ENCODE results near the gene NBEAL1. TPM values are rescaled to one million over a fixed set of nuclear protein-coding genes. Genes with fewer than 3 reads are reported as not detected.

The NBEAL1 gene
- total and polyA plus RNA-seq, 2 of the 8 experiments (the other 6 are each of a cell fraction or from before 2014, with no cell fraction given), result 2.3 to 10.7 TPM

- Histone ChIP-seq H3K56ac (replicated peaks; ENCODE audit: insufficient read length, low read depth, low read length) (no peak overlapping the region), H3K79me2 (ENCODE audit: control insufficient read depth in 1 of 2, insufficient read depth in 2 of 2, low read length in 2 of 2) (no peaks in the 10 kb centered on the region), H2BK5ac (ENCODE audit: low read depth, low read length) (no peak overlapping the region), H2BK20ac (ENCODE audit: low read length) (no peak overlapping the region), H3K27ac (ENCODE audit: low read depth, low read length) (no peak overlapping the region), H2AFZ (ENCODE audit: low read length) (no peak overlapping the region), H3K27me3 (replicated peaks in 1 of 4; ENCODE audit: control insufficient read depth in 3 of 4, extremely low read depth in 1 of 4, insufficient read depth in 3 of 4, low read length in 3 of 4) (no peaks in the 10 kb centered on the region), H4K8ac (ENCODE audit: extremely low read depth, insufficient read depth, low read length) (no peak overlapping the region), H3K9me3 (ENCODE audit: insufficient read depth in 2 of 2, low read depth in 1 of 2, low read length in 1 of 2) (no peaks in the 10 kb centered on the region), H3K4me1 (replicated peaks in 1 of 4; ENCODE audit: control insufficient read depth in 3 of 4, insufficient read depth in 4 of 4, low read length in 3 of 4) (no peaks in the 10 kb centered on the region), H2BK12ac (ENCODE audit: low read depth, low read length) (no peak overlapping the region), H3K18ac (ENCODE audit: extremely low read depth, low read length) (no peak overlapping the region), H3K23ac (ENCODE audit: insufficient read length) (no peak overlapping the region), H3K23me2 (ENCODE audit: low read depth, low read length) (no peaks in the 10 kb centered on the region), H2AK5ac (ENCODE audit: low read depth, low read length) (no peak overlapping the region), H3K4me3 (ENCODE audit: extremely low read depth in 1 of 4, insufficient read depth in 2 of 4, low read depth in 3 of 4, low read length in 4 of 4) (no peak overlapping the region), H4K91ac (replicated peaks; ENCODE audit: insufficient read length, low read length) (no peak overlapping the region), H3K36me3 (ENCODE audit: control insufficient read depth in 2 of 4, insufficient read depth in 4 of 4, low read length in 3 of 4) (no peaks in the 10 kb centered on the region), H3K79me1 (ENCODE audit: low read depth, low read length) (no peaks in the 10 kb centered on the region), H3K4ac (replicated peaks; ENCODE audit: insufficient read length, low read depth, low read length) (no peak overlapping the region), H3K14ac (ENCODE audit: insufficient read length) (no peak overlapping the region), H4K5ac (ENCODE audit: insufficient read length, low read depth, low read length) (no peak overlapping the region), H4K20me1 (replicated peaks in 1 of 2; ENCODE audit: control insufficient read depth in 1 of 2, insufficient read depth in 2 of 2, low read length in 2 of 2) (no peaks in the 10 kb centered on the region), H3K4me2 (ENCODE audit: insufficient read depth in 1 of 2, low read depth in 2 of 2, low read length in 2 of 2) (no peak overlapping the region), H2BK120ac (replicated peaks; ENCODE audit: low read depth, low read length) (no peak overlapping the region), H3K9ac (replicated peaks in 1 of 4; ENCODE audit: extremely low read depth in 1 of 4, low read depth in 3 of 4, low read length in 3 of 4) (no peak overlapping the region), H2BK15ac (ENCODE audit: low read length) (no peak overlapping the region)
- ChIA-PET CTCF (ENCODE audit: partially characterized antibody) (no interaction called here), POLR2A (ENCODE audit: partially characterized antibody) (no interaction called here)
- FAIRE-seq, result no peak
- TF ChIP-seq CHD7 (IDR thresholded peaks at IDR 0.05; ENCODE audit: insufficient replicate concordance, low read length), result no peak
- TF ChIP-seq SRF (IDR thresholded peaks at IDR 0.05; ENCODE audit: low read depth, low read length), result no peak
- no peak for DNase-seq (ENCODE audit: low read depth in 1 of 2, low spot score in 2 of 2)
Observed at GRCh38 chr2:203177361-203177760, 162.7 kb downstream of the NBEAL1 start.
